T follicular helper cell (primary cell): ENCODE measurements around the gene DPP8.

Experiments used
- DNase-seq: peaks from one replicate; pipeline ENCODE4 v3.0.0-alpha.2; 2020; ENCODE audit warnings: low read depth

The DPP8 gene

GRCh38 chr15:65424683-65425082 is 92.8 kb downstream of the DPP8 start:
- no peak for DNase-seq

DNA sequence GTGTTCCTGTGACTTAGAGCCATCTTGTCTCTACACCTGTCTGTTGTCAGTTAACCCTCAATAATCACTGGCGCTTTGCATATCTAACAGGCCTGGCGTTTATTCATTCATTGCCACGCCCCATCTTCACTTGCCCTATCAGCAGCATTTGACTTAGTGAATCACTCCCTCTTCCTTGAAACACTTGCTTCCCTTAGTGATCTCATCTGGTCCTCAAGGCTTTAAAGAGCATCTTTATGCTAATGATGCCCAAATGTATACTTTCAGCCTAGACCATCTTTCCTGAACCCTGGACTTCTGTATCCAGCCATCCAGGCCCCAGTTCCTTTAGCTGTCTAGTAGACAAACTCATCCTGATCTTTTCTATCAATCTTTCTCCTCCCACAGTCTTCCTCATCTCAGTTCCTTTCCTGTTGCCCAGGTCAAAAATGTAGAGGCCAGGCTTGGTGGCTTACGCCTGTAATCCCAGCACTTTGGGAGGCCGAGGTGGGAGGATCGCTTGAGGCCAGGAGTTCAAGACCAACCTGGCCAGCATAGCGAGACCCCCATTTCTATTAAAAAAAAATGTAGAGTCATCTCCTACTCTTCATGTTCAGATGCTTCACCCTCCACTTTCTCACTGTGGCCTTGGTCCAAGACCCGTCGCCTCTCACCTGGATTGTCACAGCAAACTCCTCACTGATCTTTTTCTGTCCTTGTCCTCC is 93.4 kb downstream of the DPP8 start:
- DNase-seq: no peak

DNA sequence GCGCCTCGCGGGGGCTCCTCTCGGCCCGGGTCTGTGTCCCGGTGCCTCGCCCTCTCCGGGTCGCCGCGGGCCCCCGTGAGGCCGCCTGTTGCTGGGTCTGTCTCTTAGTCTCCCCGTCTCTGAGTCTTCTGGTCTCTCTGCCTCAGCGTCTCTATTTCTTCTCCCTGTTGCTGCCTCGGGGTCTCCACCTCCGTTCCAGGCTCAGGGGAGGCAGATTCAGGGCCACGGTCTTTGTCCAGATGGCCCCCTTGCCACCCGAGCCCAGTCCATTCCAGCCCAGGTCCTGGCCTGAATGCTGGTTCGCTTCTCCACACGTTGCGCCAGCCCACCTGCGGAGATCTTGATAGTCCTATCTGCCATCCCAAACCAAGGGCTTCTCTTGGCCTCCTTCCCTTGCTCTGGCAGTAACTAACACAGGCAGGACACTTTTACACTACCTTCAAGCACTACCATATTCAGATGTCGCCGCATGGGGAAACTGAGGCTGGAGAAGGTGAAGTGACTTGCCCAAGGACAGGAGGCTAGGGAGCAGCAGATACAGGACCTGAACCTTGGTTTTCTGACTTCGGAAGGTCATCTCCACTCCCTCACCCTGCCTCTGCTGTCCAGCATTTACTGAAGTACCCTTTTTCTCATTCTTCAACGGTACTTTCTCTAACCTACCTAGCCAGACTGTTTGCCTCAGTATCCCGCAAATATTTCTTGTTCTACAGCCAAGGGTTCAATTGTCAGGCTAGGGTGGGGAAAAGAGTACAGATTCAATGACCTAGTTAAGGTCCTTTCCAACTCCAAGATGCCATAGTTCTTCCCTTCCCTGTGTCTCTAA is 94.1 kb downstream of the DPP8 start:
- no peak for DNase-seq

- DNase-seq: no peak
Observed at GRCh38 chr15:65421360-65422215, 95.9 kb downstream of the DPP8 start.

DNA sequence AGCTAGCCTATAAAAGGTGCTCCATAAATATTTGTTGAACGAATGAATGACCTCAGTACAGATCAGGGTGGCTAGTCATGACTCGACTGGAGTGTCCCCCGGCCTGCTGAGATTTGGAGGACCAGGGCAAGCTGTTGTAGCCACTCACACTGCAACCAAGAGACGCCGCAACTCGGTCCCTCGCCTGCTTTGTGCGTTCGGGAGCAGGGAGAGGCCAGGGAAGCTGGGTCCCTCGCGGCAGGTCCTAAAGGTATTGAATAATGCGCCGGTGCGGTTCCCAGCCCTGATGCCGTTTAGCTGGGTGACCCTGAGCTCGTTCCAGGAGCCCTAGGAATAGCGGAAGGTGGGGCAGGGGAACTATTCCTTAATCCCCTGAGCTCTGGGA is 96.5 kb downstream of the DPP8 start:
- DNase-seq: no peak

- DNase-seq: no peak
Observed at GRCh38 chr15:65418596-65418995, 98.9 kb downstream of the DPP8 start.

DNA sequence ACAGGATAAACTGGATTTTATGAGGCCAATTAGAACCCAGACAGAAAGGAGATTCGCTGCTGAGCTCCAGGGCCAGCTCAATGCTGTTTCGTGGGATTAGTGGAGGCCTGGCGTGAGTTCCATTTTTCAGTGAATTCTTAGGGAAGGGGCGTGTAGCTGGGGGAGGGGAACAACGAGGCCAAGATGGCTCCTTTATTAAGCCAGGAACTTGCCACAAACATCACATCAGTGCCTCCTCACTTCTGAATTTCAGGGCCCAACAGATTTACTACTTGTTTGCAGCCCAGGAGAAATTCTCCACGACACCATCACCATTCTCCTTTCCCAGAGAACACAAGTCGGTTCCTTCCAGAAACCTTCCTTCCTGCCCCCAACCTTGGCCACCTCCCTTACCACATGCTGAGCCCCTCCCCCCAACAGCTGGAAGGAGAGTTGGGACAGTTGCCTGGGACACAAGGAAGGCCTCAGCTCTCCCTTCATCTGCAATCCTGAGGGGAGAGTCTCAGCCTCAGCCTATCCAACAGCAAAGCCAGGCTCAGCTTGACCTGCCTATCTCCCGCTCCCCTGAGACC is 100.6 kb downstream of the DPP8 start:
- no peak for DNase-seq

GRCh38 chr15:65414841-65415621 is 102.5 kb downstream of the DPP8 start:
- DNase-seq: no peak

DNA sequence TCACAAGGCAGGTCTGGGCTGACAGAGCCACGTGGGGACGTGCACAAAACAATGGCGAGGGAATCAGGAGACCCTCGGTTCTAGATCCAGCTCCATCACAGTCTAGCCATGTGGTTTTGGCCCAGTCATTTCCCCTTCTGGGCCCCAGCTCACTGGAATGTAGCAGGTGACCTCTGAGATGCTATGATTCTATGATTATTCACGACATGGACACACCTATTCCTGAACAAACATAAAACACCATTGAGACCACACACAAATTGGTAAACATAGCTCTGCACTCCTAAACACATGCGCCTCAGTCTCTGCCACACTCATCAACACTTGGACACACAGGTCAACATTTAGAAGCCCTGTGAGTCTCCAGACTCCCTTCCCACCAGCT is 103.7 kb downstream of the DPP8 start:
- no peak for DNase-seq

- DNase-seq: no peak
Observed at GRCh38 chr15:65413051-65413759, 104.3 kb downstream of the DPP8 start.

GRCh38 chr15:65412556-65412955 is 104.9 kb downstream of the DPP8 start:
- no peak for DNase-seq

- DNase-seq: no peak
Observed at GRCh38 chr15:65411465-65412071, 105.9 kb downstream of the DPP8 start.

- no peak for DNase-seq
Observed at GRCh38 chr15:65410972-65411371, 106.5 kb downstream of the DPP8 start.

DNA sequence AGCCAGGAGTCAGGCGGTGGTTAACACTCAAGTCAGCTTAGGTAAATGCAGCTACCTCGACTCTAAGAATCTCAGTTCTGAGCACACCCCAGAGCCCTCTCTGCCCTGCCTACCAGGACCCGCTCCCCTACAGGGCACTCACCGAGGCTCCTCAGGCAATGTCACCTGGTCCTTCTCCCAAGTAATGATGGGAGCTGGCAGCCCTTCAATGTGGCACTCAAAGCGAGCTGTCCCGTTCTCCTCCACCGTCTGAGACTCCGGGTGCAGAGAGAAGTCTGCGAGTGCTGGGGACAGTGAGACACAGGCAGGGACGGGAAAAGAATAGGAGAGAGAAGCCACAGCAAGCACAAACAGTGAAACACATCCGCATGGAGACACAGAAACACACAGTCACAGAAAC is 107.5 kb downstream of the DPP8 start:
- no peak for DNase-seq

DNA sequence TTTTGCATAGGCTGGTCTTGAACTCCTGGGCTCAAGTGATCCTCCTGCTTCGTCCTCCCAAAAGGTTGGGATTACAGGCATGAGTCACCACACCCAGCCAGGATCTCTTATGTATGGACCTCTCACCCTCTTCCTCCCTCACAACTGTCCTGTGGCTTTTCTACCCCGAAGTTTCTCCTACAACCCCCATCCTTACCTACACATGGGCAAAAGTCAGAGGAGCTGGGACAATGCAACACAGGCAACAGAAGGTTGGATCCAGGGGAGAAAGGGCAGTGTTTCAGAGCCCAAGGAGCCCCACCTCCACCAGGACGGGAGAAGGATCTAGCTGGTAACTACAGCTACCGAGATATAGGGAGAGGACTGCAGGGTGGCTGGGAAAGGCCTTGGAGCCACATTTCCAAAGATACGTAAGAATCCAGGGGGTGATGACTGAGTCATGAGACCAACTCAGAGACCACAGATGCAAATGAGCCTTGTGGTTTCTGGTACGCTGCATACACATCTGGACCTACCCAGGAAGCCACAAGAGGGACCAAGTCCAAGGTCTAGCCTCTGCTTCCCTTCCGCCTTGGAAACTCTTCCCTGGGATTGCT is 108.4 kb downstream of the DPP8 start:
- DNase-seq: no peak

DNA sequence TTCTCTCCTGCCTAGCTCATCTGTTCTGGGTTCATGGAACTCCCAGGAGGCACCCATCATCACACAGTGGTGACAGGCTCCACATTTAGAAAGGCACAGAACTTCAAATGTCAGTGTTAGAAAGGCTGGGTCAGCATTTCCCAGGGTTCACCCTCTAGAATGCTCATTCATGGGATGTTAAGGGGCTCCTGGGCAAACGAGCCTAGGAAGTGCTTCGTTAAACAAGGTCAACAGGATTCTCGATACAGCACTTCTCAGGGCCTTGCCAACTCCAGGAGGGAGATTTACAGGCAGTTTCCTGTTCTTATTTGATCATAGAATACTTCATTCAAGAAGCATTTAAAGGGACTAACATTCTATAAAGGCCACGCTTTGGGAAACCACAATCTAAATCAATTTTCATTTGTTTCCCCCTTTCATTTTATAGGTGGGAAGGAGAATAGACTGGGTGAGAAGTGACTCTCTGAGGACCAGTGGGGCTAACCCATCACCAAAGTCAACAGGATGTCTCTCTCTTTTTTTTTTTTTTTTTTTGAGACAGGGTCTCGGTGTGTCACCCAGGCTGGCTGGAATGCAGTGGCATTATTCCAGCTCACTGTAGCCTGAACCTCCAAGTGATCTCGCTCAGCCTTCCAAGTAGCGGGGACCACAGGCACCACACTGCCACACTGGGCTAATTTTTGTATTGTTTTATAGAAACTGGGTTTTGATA is 109.0 kb downstream of the DPP8 start:
- no peak for DNase-seq

DNA sequence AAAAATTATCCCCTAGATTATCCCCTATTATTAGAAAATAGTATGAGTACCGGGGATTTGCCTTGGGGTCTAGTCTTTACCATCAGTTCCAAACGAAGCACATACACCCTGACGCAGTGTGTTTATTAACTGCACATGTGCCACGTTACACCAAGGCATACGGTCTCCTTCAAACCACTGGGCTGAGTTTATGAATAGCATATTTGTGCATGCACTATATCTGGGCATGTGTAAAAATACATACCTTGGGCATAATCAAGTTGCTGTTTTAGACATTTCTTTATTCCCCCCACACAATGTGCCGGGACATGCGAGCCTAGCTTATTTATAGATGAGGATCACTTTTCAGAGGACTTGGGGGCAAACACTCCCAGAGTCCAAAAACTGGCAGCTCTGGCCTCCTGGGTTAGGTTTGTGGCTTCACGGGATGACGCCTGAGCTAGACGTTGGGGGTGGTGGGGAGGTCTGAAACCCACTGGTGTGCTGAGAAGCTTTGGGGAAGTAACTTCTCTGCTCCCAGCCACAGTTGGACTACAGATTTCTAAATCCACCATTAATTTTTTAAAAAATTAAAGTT is 111.0 kb downstream of the DPP8 start:
- DNase-seq: no peak

GRCh38 chr15:65405791-65406423 is 111.6 kb downstream of the DPP8 start:
- no peak for DNase-seq
